GM18508 (cell line): ENCODE measurements around the gene TXNRD2.

Experiments used
- ATAC-seq: cut with Tn5 transposase; IDR thresholded peaks from one replicate; pipeline ENCODE4 v1.9.1; 2021; ENCODE audit warnings: moderate number of reproducible peaks; ENCODE audit not compliant: insufficient read depth, unreplicated experiment

The TXNRD2 gene

DNA sequence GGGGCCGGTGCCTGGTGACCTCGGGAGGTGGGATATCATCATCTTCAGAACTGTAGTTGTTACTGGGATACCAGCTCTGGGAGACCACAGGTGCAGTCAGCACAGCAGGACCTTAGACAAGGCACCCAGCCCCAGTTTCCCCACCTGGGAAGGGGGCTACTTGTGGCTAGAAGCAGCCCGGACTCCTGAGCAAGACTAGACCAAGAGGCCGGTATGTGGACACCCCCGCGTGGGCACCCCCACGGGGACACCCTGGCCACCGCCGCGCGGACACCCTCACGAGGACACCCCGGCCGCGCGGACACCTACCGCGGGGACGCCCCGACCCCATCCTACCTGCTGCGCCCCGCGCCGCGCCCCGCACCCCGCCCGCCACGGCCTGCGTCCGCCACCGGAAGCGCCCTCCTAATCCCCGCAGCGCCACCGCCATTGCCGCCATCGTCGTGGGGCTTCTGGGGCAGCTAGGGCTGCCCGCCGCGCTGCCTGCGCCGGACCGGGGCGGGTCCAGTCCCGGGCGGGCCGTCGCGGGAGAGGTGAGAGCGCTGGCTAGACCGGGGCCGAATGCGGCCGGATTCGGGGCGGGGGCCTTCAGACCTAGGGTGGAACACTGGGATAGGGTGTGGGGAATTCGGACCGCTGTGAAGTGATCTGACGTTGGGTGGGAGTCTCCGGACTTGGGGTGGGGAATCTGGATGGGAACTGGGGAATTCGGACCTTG lies at the start of gene TXNRD2, which contains the start of gene COMT:
Gene TXNRD2, minus strand, starts transcription at position 454 of the 718 bp plus-strand sequence. Its CDS starts 15 bp downstream, at position 439.
Gene COMT, plus strand, starts transcription at position 408 of the 718 bp plus-strand sequence. CDS start 20,755 bp downstream, outside the sequence.
- ATAC-seq: no peak

GRCh38 chr22:19991395-19991644 lies 49.7 kb upstream of the TXNRD2 start:
- ATAC-seq: no peak

GRCh38 chr22:19990609-19991394 lies 49.2 kb upstream of the TXNRD2 start:
- ATAC-seq: no peak

GRCh38 chr22:19990188-19990587 lies 48.6 kb upstream of the TXNRD2 start:
- no peak for ATAC-seq

- ATAC-seq: no peak
Observed at GRCh38 chr22:19989725-19990067, 48.1 kb upstream of the TXNRD2 start.

DNA sequence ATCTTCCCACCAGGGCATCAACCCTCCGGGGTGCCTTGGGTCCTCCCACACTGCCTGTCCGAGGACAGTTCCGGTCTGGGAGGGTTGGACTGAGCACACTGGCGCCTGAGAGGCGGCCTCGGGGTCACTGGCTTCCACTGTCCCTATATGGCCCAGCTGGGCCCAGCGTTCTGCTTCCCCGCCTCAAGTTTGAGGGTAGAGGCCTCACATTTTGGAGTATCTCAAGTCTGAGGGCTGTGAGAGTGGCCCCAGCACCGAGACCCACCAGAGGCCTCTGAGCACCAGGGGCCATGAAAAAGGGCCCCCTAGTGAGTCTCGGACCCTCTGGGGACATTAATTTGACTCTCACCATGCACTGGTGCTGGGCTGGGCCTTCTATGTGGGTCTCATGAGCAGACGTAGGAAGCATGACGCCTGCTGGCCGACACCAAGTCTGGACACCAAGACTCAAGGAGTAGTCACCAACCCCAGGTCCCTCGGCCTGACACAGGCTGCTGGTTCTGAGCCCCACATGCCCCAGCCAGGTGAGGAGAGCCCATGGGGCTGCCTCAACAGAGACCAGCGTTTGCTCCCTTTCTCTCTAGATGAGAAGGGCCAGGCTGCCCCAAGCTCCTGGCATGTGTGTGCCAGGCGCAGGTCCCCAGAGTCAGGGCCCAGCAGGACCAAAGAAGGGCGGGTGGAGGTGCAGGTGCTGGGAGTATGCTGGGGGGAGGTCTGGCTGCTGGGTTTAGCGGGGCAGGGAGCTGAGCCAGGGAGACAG lies 47.5 kb upstream of the TXNRD2 start:
- no peak for ATAC-seq

DNA sequence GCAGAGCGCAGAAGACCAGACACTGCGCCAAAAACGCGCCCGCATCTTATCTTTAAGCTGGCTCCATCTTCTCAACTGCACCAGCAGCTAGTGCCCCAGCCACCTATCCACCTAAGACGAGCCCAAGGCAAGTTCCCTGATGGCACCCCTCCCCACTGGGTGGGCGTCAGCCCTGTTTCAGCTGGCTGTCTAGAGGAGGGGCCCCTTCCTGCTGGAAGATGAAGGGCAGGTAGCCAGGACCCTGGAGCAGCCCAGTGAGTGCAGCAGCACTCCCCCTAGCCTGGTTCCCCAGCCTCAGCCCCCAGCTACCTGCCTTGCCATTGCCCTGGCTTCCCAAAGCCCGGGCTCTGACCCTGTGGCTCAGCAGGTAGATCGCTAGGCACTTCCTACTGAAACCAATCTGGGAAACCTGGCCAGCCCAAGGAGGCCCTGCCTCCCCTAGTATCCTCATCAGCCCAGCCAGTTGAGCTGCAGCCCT lies 46.8 kb upstream of the TXNRD2 start:
- ATAC-seq: no peak

GRCh38 chr22:19987394-19988306 lies 46.0 kb upstream of the TXNRD2 start:
- no peak for ATAC-seq

- ATAC-seq: no peak
Observed at GRCh38 chr22:19986410-19987341, 45.1 kb upstream of the TXNRD2 start.

- no peak for ATAC-seq
Observed at GRCh38 chr22:19986011-19986409, 44.4 kb upstream of the TXNRD2 start.

DNA sequence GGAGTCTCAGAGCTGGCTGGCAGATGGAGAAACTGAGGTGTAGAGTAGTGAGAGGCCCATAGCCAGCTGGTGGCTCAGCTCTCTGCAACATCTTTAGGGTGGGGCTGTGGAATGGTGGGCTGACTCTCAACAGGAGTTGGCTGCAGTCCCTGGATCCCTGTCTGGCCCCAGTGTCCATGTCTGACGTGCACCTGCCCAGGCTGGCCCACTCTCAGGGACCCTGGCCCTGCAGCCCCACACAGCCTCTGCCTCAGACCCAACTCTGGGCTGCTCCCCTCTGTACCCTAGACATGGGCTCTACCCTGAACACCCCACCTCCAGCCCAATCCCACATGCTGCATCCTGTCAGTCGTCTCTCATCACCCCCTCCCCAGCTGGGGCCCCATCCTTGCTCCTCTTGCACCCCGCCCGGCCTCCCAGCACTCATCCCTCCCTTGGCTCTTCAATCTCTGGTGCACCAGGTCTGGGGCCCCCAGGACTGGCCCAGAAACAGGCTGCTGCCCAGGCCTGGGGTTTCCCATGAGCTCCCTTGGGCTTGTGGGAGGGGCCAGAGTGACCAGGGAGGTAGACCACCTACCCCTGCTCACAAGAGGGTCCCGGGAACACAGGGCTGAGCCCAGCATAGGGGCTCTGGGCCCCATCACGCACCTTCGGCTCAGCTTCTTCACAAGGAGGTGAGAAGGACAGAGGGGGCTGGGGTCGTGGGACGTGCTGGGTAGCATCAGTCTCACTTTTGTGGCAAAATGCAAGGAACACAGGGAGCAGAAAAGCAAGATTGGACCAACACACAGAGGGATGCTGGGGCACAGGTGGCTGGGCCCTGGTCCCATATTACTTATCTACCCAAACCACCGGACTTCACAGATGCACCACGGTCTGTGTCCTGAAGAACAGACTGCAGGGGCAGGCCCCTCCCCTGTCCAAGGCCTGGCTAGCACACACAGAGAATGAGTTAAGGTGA lies 43.5 kb upstream of the TXNRD2 start:
- ATAC-seq: no peak

GRCh38 chr22:19984201-19984753 lies 42.7 kb upstream of the TXNRD2 start:
- no peak for ATAC-seq

DNA sequence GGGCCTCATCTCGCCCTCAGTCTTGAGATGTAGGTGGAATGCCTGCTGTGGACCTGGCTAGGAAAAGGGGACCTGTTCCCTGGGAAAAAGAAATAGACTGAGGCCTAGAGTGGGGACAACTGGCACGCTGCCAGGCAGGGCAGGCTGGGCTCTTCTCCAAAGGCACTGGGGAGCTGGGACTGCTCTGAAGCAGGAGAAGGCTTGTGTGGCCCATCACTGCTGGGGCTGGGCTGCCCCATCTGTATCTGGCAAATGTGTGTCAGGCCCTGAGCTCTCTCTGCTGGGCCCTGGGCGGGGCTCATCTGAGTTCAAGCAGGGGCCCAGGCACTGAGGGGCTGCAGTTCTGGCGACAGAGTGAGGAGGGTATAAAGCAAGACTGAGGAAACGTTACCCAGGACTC lies 42.1 kb upstream of the TXNRD2 start:
- ATAC-seq: no peak

DNA sequence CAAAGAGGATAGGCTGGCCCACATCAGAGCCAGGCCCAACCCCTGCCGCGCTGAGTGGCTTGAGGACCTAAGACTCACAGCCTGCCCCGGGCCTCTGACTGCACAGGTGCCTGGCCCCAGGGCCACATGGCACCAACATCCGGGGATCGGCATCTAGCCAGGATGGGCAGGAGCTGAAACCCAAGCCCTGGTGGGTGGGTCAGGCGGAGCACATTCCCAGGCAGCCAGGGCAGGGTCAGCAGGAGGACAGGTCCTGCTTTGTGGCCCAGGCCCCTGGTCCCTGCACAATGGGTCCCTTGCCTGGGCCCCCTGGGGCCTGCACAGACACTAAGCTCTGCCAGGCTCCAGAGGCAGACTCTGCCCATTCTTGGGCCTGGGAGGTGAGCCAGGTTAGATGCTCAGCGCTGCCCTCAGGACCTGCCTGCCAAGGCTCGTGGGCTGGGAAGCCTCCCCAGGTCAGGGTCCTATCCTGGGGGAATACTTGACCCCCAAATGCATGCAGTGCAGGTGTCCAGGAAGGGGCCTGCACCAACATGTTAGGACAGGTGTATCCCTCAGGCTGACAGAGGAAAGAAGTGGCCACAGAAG lies 41.5 kb upstream of the TXNRD2 start:
- no peak for ATAC-seq

GRCh38 chr22:19981961-19982920 lies 40.6 kb upstream of the TXNRD2 start:
- ATAC-seq: no peak
